GM19455 (cell line): ENCODE results near the gene PRKCE.

Experiments
- ATAC-seq: cut with Tn5 transposase; IDR thresholded peaks from one replicate; pipeline ENCODE4 v1.9.1; 2021; ENCODE audit not compliant: unreplicated experiment

Gene PRKCE

DNA sequence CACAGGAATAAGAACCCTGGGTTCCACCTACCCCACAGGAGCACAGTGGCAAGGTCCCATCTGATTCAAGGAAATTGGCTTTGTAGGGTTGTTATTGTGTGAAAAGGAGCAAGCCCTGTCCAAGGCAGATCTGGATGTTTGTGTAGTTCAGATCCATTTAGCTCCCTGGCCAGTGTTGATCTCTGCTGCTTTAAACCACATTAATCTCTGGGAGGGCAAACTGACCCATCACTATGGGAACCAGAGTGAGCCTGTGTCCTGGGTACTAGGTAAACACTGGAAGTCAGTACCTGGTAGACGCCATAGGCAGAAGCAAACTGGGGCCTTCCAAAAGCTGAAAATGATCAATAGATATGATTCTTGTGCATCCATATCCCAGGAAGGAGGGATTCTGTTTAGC is 374.2 kb downstream of the PRKCE start:
- ATAC-seq, result no peak

DNA sequence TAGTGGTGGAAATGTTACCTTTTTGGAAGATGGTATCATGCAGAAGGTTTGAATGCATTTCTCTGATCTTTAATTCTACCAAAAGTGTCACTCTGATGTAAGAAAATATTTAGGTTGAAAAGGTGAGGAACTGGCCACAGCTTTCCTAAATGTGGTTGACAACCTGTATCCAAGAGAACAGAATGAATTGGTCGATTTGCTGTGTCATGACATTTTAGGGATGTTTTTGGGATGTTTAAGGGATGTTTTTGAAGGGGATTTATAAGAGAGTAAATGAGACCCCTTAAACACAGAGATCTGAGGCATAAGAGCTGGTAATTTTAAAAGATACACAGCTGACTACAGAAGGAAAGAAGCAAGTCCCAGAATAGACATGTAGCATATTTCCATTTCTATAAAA is 375.0 kb downstream of the PRKCE start:
- ATAC-seq, result no peak

DNA sequence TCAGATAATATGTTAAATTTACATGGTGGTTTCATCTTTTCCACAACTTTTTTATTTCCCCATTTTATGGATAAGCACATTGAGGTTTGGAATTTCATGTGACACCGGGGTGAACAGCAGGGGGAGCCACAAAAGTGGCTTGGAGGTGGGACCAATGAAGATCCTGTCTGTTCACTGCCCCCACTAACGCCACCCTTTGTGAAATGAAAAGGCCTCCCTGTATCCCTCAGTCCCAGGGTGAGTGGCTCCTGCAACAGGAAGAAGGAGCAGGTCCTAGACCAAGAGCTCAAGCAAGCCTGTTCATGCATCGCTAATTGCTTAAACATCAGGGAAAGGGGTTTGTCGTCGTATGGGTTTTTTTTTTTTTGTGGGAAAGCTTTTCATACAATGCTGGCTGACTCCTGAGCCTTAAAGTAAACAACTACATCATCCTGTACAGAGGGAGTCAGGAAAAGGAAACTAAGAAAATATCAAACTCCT is 377.9 kb downstream of the PRKCE start:
- no peak for ATAC-seq

- no peak for ATAC-seq
Observed at GRCh38 chr2:46030330-46030729, 378.9 kb downstream of the PRKCE start.

GRCh38 chr2:46032161-46032813 is 380.8 kb downstream of the PRKCE start:
- ATAC-seq, result no peak

- ATAC-seq, result no peak
Observed at GRCh38 chr2:46032996-46033395, 381.5 kb downstream of the PRKCE start.

- no peak for ATAC-seq
Observed at GRCh38 chr2:46034535-46034934, 383.1 kb downstream of the PRKCE start.

DNA sequence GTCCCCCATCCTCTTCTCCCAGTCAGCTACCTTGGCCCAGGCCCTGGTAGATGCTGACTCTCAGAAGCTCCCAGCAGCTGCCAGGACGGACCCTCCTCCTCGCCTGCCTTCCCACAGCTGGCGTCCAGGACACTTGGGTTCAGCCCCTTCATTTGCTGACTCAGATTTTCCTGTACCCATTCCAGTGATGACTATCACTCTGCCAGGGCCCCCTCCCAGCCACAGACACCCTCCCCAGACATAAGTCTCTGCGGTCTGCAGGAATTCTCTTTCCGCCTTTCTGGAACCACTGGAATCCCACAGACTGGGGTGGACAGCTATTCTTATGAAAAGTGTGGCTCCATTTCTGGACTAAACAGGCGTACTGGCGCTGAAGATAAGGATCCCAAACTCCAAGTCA is 385.5 kb downstream of the PRKCE start:
- ATAC-seq, result no peak

DNA sequence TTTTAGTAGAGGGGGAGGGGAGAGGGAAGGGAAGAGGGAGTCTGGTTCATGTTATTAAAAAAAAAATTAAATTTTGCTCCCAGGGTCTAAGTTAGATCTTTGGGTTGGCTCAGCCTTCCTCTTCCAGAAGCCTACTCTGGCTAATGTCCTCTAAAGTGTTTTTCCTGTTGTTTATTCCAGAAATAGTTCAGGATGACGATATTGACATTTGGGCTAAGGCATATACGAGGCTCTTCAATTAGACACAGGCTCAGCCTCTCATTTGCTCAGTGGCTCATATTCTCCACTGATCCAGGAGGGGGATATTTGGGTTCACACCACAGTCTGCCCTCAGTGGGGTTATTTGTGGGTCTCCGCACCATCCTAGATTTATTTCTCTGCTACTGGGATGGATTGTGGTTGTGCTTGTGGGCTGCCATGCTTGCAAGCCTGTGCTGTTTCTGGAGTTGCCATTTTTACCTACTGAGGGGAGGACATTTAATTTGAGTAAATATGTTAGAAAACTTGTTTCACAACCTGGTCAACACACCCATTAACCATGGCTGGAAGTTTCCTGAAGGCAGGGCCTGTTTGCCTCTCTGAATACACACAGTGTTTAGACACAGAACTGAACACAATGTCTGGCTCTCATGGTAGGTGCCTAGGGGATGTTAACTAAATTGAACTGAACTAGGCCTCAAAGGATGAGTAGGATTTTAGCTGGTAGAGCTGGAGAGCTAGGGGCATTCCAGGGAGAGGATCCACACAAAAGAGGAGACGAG is 388.2 kb downstream of the PRKCE start:
- ATAC-seq, result no peak

GRCh38 chr2:46040563-46041155 is 389.2 kb downstream of the PRKCE start:
- ATAC-seq, result no peak

DNA sequence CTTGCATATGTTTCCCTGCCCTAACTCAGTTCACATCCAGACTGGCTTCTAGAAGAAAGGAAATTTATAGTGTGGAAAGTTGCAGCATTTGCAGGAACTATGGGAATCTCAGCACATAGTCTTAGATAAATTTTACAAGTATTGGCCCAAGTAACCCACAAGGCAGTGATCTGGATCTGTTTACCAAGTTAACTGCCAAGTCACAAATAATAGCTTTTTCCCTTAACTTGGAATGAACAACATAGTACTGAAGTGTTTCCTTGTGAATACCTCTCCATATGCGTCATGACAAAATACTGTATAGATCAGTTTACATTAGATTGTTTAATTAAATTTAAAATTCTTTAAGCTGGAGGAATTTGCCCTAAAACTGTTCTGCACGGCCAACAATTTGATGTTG is 390.0 kb downstream of the PRKCE start:
- no peak for ATAC-seq

DNA sequence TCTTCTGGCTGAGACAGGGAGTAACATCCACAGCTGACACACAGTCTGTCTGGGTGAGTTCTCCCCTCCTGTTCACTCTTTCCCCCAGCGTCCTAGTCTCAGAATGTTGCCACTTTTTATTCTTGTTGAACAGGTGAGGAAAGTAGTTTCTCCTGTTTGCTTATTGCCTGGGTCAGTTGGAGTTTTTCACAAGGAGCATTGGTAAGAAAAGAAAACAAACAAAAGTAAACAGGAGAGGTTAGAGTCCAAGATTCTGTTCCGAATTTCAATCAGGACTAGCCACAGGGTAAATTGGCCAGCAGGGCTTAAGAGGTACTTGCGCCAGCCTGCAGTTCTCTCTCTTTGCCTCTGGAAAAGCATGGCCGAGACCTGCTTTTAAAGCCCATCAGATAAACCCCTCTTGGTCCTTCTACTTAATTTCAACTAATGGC is 390.7 kb downstream of the PRKCE start:
- no peak for ATAC-seq

DNA sequence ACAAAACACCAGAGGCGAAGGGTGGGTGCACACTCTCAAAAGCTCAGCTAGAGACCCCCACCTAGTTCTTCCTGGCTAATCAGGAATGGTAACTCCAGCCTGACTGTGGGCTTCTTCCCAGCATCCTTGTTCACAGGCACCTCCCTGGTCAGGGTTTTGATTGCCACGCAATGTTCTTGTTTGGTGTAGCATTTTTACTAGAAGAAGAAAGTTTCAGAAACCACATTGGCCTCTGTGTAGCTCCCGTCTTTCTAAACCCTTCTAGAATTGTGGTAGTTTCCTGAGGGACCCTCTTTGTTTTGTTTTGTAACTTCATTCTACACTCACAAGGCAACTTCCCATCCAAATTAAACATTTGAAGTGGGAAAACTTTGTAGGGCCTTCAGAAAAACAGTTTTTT is 391.2 kb downstream of the PRKCE start:
- ATAC-seq, result no peak

- ATAC-seq, result no peak
Observed at GRCh38 chr2:46045888-46046287, 394.4 kb downstream of the PRKCE start.

DNA sequence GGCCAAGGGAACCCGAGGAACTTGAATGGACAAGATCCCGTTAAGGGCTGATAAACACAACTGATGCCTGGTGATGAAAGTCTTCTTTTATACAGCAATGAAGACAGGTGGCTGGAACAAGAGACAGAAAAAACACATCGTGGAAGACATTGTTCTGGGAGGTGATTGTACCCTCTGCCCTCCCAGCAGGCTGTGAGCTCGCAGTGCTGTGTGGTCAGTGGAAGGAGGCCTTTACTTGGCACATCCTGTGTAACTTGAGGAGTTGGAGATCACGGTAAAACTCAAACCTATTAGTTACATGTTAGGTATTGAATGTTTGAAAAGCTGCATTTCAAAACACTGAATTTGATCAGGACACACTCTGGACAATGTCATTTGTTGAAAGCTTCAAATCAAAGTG is 395.8 kb downstream of the PRKCE start:
- no peak for ATAC-seq

DNA sequence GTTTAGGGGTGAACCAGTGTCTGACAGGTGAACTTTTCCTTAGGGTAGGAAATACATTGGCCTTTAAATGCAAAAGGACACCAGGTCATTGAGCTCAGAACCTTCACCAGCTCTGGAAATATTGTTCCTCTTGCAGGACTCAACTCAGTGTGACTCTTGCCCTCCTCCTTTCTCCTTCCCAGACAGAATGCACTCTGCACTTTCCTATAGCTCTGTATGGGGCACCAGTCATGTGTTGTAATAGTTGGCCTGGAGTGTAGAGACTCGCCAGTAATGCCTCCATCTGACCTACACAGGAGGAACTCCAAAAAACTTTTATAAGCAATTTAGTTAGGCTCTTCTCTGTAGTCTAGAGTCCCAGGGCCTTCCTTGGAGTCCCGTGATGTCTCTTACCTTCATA is 397.2 kb downstream of the PRKCE start:
- ATAC-seq, result no peak

DNA sequence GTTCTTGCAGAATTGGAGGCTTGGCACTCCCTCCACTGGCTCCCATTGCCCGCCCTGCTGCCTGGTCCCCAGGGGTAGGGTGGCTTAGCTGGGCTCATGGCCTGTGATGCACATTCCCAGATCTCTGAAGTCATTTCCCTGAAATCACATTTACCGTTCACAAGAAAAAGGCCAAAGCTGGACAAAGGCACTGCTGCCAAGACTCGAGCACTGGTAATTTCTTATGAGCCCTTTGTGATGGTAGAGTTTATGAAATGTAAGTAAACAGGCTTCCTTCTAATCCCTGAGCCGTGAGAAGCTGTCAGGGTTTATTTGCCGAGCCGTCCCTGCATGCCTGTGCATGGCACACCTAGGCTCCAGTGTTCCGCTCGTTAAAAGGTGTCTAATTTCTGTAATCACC is 398.6 kb downstream of the PRKCE start:
- no peak for ATAC-seq

GRCh38 chr2:46050489-46050888 is 399.0 kb downstream of the PRKCE start:
- ATAC-seq, result no peak

DNA sequence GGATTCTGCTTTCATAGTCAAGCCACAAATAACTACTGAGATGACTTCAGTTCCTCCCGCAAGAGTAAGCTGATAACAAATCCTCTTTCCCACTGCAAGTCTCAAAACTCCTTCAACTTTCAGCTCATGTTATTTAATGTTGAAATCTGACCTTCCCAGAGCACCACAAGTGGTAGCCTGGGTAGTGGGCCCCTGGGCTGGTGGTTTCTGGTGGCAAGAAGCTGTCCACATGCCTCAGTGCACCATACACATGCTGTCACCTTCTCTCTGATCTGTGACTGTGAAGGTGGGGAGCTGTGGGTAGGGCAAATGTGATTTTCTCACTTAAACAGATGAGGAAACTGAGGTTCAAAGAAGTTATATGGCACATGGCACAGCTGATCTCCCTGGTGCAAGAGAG is 399.6 kb downstream of the PRKCE start:
- no peak for ATAC-seq

GRCh38 chr2:46053564-46053963 is 402.1 kb downstream of the PRKCE start:
- no peak for ATAC-seq

DNA sequence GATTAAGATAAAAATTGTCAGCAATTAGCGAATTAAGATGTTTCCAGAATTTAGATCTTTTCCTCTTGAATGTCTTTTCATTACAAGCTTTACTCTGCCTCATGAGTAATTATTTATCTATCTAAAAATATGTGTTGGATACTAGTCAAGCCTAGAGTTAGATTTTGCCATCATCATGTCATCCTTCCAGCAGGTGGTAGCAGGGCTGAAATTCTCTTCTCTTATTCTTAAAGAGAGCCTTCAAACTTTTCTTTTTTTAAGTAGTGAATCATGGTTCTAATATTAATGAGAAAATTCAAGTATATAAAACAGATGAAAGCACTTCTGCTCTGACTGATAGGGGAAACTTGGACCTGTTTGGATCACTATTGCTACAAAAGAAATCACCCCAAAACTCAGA is 405.1 kb downstream of the PRKCE start:
- ATAC-seq, result no peak

- ATAC-seq, result no peak
Observed at GRCh38 chr2:46058140-46058539, 406.7 kb downstream of the PRKCE start.
